HepG2 (cell line): ENCODE results near the gene SDE2. TPM values are rescaled to one million over a fixed set of nuclear protein-coding genes. Genes with fewer than 3 reads are reported as not detected.

Experiments
- ATAC-seq: fragments of 200-7000 bp; cut with Tn5 transposase; 3 replicates; pipeline ENCODE4 v1.9.1; 2020; ENCODE audit warnings: mild to moderate bottlenecking, moderate library complexity
- BruUV-seq: library from RNA; stranded (reverse); fragments of 400-500 nt; replicated peaks from 2 replicates; lab custom pipeline; 2021; lab: Mats Ljungman, UMichigan
- CTCF ChIA-PET: fragments of 300-600 bp; formaldehyde crosslinking; extraction: SDS; loops from one replicate; lab custom pipeline; 2021; ENCODE audit warnings: low total read pairs, inconsistent platforms, low intra/inter-chr PET ratio; lab: Yijun Ruan, JAX
- POLR2A ChIA-PET: fragments of 350-600 bp; sonication (Branson Sonifier 250); formaldehyde crosslinking; loops from one replicate; lab custom pipeline; 2020; ENCODE audit warnings: antibody characterized with exemption, inconsistent platforms; lab: Yijun Ruan, JAX
- DNase-seq: peaks from one replicate; pipeline ENCODE4 v3.0.0-alpha.2; 2015; ENCODE audit warnings: low spot score
- FAIRE-seq: peaks from 3 replicates; lab custom pipeline; 2011; peaks lifted over from hg19 to GRCh38; lab: Jason Lieb, UNC
- H2AFZ ChIP-seq: one replicate; pipeline ENCODE4 v1.6.1; 2011; ENCODE audit warnings: low read length, inconsistent platforms
- H3K27ac ChIP-seq: fragments of 300-600 bp; 3 replicates; pipeline ENCODE4 v1.8.0; 2011; ENCODE audit warnings: mixed run types, mild to moderate bottlenecking, mixed read lengths, low read length, inconsistent platforms; ENCODE audit not compliant: insufficient read depth; ENCODE audit errors: extremely low read length
- H3K27me3 ChIP-seq, 2 experiments: fragments of 200-600 bp in 1 of 2; 2 replicates in 1 of 2; 3 replicates in 1 of 2; pipeline versions ENCODE4 v1.6.0 to v1.8.0; 2011; ENCODE audit warnings: low read length in 2 of 2, mild to moderate bottlenecking in 2 of 2, moderate library complexity in 2 of 2, inconsistent platforms in 1 of 2; ENCODE audit not compliant: insufficient read depth in 2 of 2, control insufficient read depth in 1 of 2
- H3K36me3 ChIP-seq, 2 experiments: fragments of 200-600 bp in 1 of 2; replicated peaks in 1 of 2; 2 replicates in 1 of 2; 3 replicates in 1 of 2; pipeline versions ENCODE4 v1.5.1 to v1.8.0; 2011; ENCODE audit warnings: low read length in 2 of 2, inconsistent platforms in 1 of 2; ENCODE audit not compliant: insufficient read depth in 2 of 2, control insufficient read depth in 1 of 2
- H3K4me1 ChIP-seq: 2 replicates; pipeline ENCODE4 v1.5.1; 2012; ENCODE audit warnings: low read length, inconsistent platforms; ENCODE audit not compliant: insufficient read depth
- H3K4me2 ChIP-seq: 2 replicates; pipeline ENCODE4 v1.6.0; 2011; ENCODE audit warnings: low read depth, low read length, inconsistent platforms
- H3K4me3 ChIP-seq, 3 experiments: fragments of 200-600 bp in 1 of 3; sonication (generic), shearing (Covaris generic) in 1 of 3; replicated peaks in 1 of 3; 2 replicates each; pipeline ENCODE4 v1.5.1; 2011 to 2016; ENCODE audit warnings: low read length in 3 of 3, inconsistent platforms in 2 of 3, low read depth in 2 of 3, mild to moderate bottlenecking in 2 of 3, control low read depth in 1 of 3, mixed read lengths in 1 of 3; ENCODE audit not compliant: insufficient read depth in 1 of 3
- H3K79me2 ChIP-seq: one replicate; pipeline ENCODE4 v1.6.1; 2011; ENCODE audit warnings: low read length, inconsistent platforms; ENCODE audit not compliant: insufficient read depth
- H3K9ac ChIP-seq: 2 replicates; pipeline ENCODE4 v1.6.0; 2011; ENCODE audit warnings: mild to moderate bottlenecking, low read depth, low read length, inconsistent platforms; ENCODE audit not compliant: insufficient read depth
- H3K9me3 ChIP-seq: 2 replicates; pipeline ENCODE4 v1.5.1; 2012; ENCODE audit warnings: mild to moderate bottlenecking, low read length
- H4K20me1 ChIP-seq: 2 replicates; pipeline ENCODE4 v1.6.0; 2011; ENCODE audit warnings: inconsistent platforms, mild to moderate bottlenecking, low read length, moderate library complexity; ENCODE audit not compliant: insufficient read depth
- BRCA1 ChIP-seq: sonication (generic); formaldehyde crosslinking; IDR thresholded peaks from 2 replicates; pipeline ENCODE4 v1.4.0; 2020; ENCODE audit warnings: missing genetic modification reagents
- NR3C1 ChIP-seq: sonication (generic); formaldehyde crosslinking; IDR thresholded peaks from 2 replicates; pipeline ENCODE4 v1.4.0; 2020; ENCODE audit warnings: missing genetic modification reagents
- SMYD3 ChIP-seq: sonication (generic); formaldehyde crosslinking; IDR thresholded peaks from 2 replicates; pipeline ENCODE4 v1.8.1; 2023; ENCODE audit warnings: mild to moderate bottlenecking, missing genetic modification reagents
- TBX2 ChIP-seq: sonication (generic); formaldehyde crosslinking; IDR thresholded peaks from 2 replicates; pipeline ENCODE4 v1.5.0; 2020; ENCODE audit warnings: missing genetic modification reagents, mild to moderate bottlenecking, borderline replicate concordance
- YY1 ChIP-seq: IDR thresholded peaks from 2 replicates; pipeline ENCODE4 v1.6.1; 2011; ENCODE audit warnings: low read length, low read depth, moderate library complexity, mild to moderate bottlenecking; ENCODE audit not compliant: insufficient read depth, insufficient replicate concordance
- ZBTB2 ChIP-seq: sonication (generic); formaldehyde crosslinking; IDR thresholded peaks from 2 replicates; pipeline ENCODE4 v1.8.0; 2022; ENCODE audit warnings: low read depth, missing genetic modification reagents
- ZSCAN25 ChIP-seq: sonication (generic); formaldehyde crosslinking; IDR thresholded peaks from 2 replicates; pipeline ENCODE4 v1.8.0; 2022; ENCODE audit warnings: mild to moderate bottlenecking, missing genetic modification reagents
- WGBS: methylation state at CpG from one replicate; pipeline ENCODE4 v1.1.6; 2017; ENCODE audit warnings: low lambda C conversion rate; 5-methylcytosine and 5-hydroxymethylcytosine counted together
- in situ Hi-C: cut with HindIII; loops from 2 replicates; pipeline ENCODE4 v1.10.0; 2017; ENCODE audit warnings: low pct_unique_long_range_greater_than_20kb; ENCODE audit not compliant: extremely low pct_ligation_motif_present
- intact Hi-C: fragments of 100-400 bp; cut with micrococcal nuclease; formaldehyde crosslinking; loops from one replicate; pipeline ENCODE4 v1.10.0; 2022; ENCODE audit not compliant: unreplicated experiment
- polyA plus RNA-seq, 8 experiments: library from polyadenylated mRNA; depleted of rRNA in 3 of 8; stranded (reverse) in 7 of 8; unstranded in 1 of 8; fragments of >200 nt; fragmentation: Illumina TruSeq in 4 of 8; extraction: Trizol in 4 of 8; gene quantifications; 2 replicates each; pipeline versions ENCODE4 v1.2.1 to v1.2.3, GENCODE V29; 2011 to 2016; ENCODE audit warnings: low read depth in 4 of 8, missing spikeins in 1 of 8, mixed read lengths in 1 of 8; ENCODE audit not compliant: insufficient read depth in 1 of 8
- total RNA-seq, 5 experiments: library from RNA; depleted of rRNA; stranded (reverse); fragments of >200 nt; fragmentation: Illumina TruSeq; extraction: Trizol; gene quantifications; 2 replicates each; pipeline ENCODE4 v1.2.3, GENCODE V29; 2016; ENCODE audit warnings: low read depth in 1 of 5
- TF ChIP-seq, protein P1 (sequence below): sonication (generic); formaldehyde crosslinking; IDR thresholded peaks from 2 replicates; pipeline ENCODE4 v1.8.1; 2022; ENCODE audit warnings: mild to moderate bottlenecking, missing genetic modification reagents

SDE2 gene
- total and polyA plus RNA-seq, 2 of the 13 experiments (the other 11 are each of a cell fraction or from before 2014, with no cell fraction given), result 10.8 to 19.6 TPM

GRCh38 chr1:226004396-226004795 is 5.3 kb upstream of the SDE2 start:
- Histone ChIP-seq H3K9ac (no peak overlapping the region), H3K9me3 (no peaks in the 10 kb centered on the region), H3K79me2 (no peaks in the 10 kb centered on the region), H3K27me3 (no peaks in the 10 kb centered on the region; a peak in 1 of 5 replicates), H2AFZ (no peak overlapping the region), H3K36me3 (no peaks in the 10 kb centered on the region), H4K20me1 (no peaks in the 10 kb centered on the region), H3K4me3 (no peak overlapping the region), H3K4me2 (no peak overlapping the region), H3K27ac (no peak overlapping the region), H3K4me1 (peaks cover 30% of the 10 kb centered on the region)
- intact Hi-C loops, result no loop called here
- in situ Hi-C loops, result no loop called here
- DNase-seq, result no peak
- 64% methylated on average over 4 of the region's 4 CpGs for WGBS
- ATAC-seq, result no peak
- CTCF ChIA-PET, result no interaction called here
- POLR2A ChIA-PET, result interaction anchor here (1.5 kb wide), 1 partner anchor 58 kb away, joined by 3 read pairs; the partner anchor contains the start of gene H3-3A
- TF ChIP-seq, protein P1, sequence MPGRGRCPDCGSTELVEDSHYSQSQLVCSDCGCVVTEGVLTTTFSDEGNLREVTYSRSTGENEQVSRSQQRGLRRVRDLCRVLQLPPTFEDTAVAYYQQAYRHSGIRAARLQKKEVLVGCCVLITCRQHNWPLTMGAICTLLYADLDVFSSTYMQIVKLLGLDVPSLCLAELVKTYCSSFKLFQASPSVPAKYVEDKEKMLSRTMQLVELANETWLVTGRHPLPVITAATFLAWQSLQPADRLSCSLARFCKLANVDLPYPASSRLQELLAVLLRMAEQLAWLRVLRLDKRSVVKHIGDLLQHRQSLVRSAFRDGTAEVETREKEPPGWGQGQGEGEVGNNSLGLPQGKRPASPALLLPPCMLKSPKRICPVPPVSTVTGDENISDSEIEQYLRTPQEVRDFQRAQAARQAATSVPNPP (CRISPR knock-in tag), result no peak
- no peak for TF ChIP-seq SMYD3 (CRISPR knock-in tag)
- TF ChIP-seq ZSCAN25 (CRISPR knock-in tag), result no peak
- no peak for TF ChIP-seq ZBTB2
- TF ChIP-seq BRCA1 (CRISPR knock-in tag), result no peak
- TF ChIP-seq TBX2 (CRISPR knock-in tag), result no peak
- no peak for TF ChIP-seq YY1
- no peak for TF ChIP-seq NR3C1 (CRISPR knock-in tag)
- BruUV-seq, result no TSS peak
- no peak for FAIRE-seq
